HG03108 (cell line): ENCODE data around the gene PLAC8L1.
"Not testable (repeated sequence)": the region's sequence is repeated elsewhere in the genome, so short reads cannot be mapped to it uniquely, and the experiment has no call there.

Source experiments
- ATAC-seq: cut with Tn5 transposase; IDR thresholded peaks from one replicate; pipeline ENCODE4 v1.9.1; 2021; ENCODE audit warnings: moderate library complexity; ENCODE audit not compliant: unreplicated experiment

The PLAC8L1 gene

GRCh38 chr5:146105477-146105876 is at the start of gene PLAC8L1:
TSS of gene PLAC8L1 (minus strand) at chr5:146105577. CDS start at chr5:146104311, 1,266 bp downstream.
- ATAC-seq = no peak

- no peak for ATAC-seq
Measured at GRCh38 chr5:146151970-146152369, 46.6 kb upstream of the PLAC8L1 start.

- no peak for ATAC-seq
Measured at GRCh38 chr5:146137967-146138403, 32.6 kb upstream of the PLAC8L1 start.

- ATAC-seq = no peak
Measured at GRCh38 chr5:146130440-146131045, 25.2 kb upstream of the PLAC8L1 start.

- no peak for ATAC-seq
Measured at GRCh38 chr5:146126068-146126467, 20.7 kb upstream of the PLAC8L1 start.

- no peak for ATAC-seq
Measured at GRCh38 chr5:146124580-146124979, 19.2 kb upstream of the PLAC8L1 start.

- ATAC-seq = not testable (repeated sequence)
Measured at GRCh38 chr5:146121451-146121850, 16.1 kb upstream of the PLAC8L1 start.

- ATAC-seq = no peak
Measured at GRCh38 chr5:146118322-146118721, 12.9 kb upstream of the PLAC8L1 start.

- ATAC-seq = not testable (repeated sequence)
Measured at GRCh38 chr5:146117216-146117615, 11.8 kb upstream of the PLAC8L1 start.

- no peak for ATAC-seq
Measured at GRCh38 chr5:146116361-146116760, 11.0 kb upstream of the PLAC8L1 start.

GRCh38 chr5:146112476-146112875 is 7.1 kb upstream of the PLAC8L1 start:
- ATAC-seq = no peak

- no peak for ATAC-seq
Measured at GRCh38 chr5:146111409-146111808, 6.0 kb upstream of the PLAC8L1 start.

- ATAC-seq = no peak
Measured at GRCh38 chr5:146109379-146109778, 4.0 kb upstream of the PLAC8L1 start.

GRCh38 chr5:146108870-146109269 is 3.5 kb upstream of the PLAC8L1 start:
- ATAC-seq = not testable (repeated sequence)

- no peak for ATAC-seq
Measured at GRCh38 chr5:146107901-146108300, 2.5 kb upstream of the PLAC8L1 start.

GRCh38 chr5:146103594-146103993 is 1.8 kb downstream of the PLAC8L1 start:
- ATAC-seq = no peak

GRCh38 chr5:146101646-146102045 is 3.7 kb downstream of the PLAC8L1 start:
- ATAC-seq = no peak

GRCh38 chr5:146098047-146098446 is 7.3 kb downstream of the PLAC8L1 start:
- ATAC-seq = no peak

GRCh38 chr5:146091881-146092280 is 13.5 kb downstream of the PLAC8L1 start:
- no peak for ATAC-seq

GRCh38 chr5:146089287-146089686 is 16.1 kb downstream of the PLAC8L1 start:
- ATAC-seq = no peak

GRCh38 chr5:146088098-146088497 is 17.3 kb downstream of the PLAC8L1 start:
- ATAC-seq = no peak

GRCh38 chr5:146084376-146084775 is 21.0 kb downstream of the PLAC8L1 start:
- ATAC-seq = no peak

- ATAC-seq = peak; percentile 89
Measured at GRCh38 chr5:146082798-146083197, 22.6 kb downstream of the PLAC8L1 start.
